ENCODE data around the gene CXXC1.
"Not testable (repeated sequence)": the region's sequence is repeated elsewhere in the genome, so short reads cannot be mapped to it uniquely, and the experiment has no call there.

DNA sequence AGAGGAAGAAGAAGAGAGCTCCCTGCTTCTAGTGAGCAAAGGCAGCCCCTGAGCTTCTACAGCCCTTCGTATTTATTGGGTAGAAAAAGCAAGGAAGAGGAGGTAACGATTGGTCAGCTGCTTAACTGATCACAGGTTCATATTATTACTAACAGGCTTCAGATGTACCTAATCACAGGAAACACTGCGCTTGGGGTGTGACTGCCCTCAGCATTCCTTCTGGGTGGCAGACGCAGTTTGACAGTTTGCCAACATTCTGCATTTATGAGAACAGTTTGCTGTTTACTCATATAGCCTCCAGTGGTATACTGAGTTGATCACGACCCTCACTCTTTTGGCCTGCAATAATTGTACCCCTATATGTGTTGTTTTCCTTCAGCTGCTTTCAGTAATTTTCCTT, 21.4 kb upstream of the CXXC1 start:
- not testable (repeated sequence) for TF ChIP-seq YY1 (IDR thresholded peaks at IDR 0.05; ENCODE audit: insufficient read depth, insufficient read length); ZNF274 (IDR thresholded peaks at IDR 0.05; ENCODE audit: low read depth, low read length); SUZ12 (IDR thresholded peaks at IDR 0.05; ENCODE audit: extremely low read depth, insufficient read depth, insufficient read length)

All from NT2/D1 (cell line).